Measurements from ENCODE around the gene CLEC7A.

- TF ChIP-seq CTCF (conservative IDR thresholded peaks at IDR 0.05; ENCODE audit: low read length) (no peak), EZH2phosphoT487 (IDR thresholded peaks at IDR 0.05; ENCODE audit: borderline replicate concordance, low read depth, low read length) (no peak)
Measured at GRCh38 chr12:10178821-10179220, 48.8 kb upstream of the CLEC7A start, which contains the start of gene TMEM52B.

Data from OCI-LY7 (cell line).